Myometrial cell (primary cell): ENCODE data around the gene UAP1. TPM values are rescaled to one million over a fixed set of nuclear protein-coding genes. Genes with fewer than 3 reads are reported as not detected.

Experiments
- total RNA-seq: library from RNA; depleted of rRNA; stranded (reverse); fragments of >200 nt; gene quantifications from 2 replicates; pipeline ENCODE4 v1.2.3, GENCODE V29; 2015

Gene UAP1
- total RNA-seq, result 142 and 161 TPM in 2 replicates

GRCh38 chr1:162561616-162562469, at the start of gene UAP1:
TSS of gene UAP1 (plus strand) at chr1:162561722. CDS start at chr1:162566069, 4,347 bp downstream.

GRCh38 chr1:162632217-162632666, 70.7 kb downstream of the UAP1 start, which contains the start of gene DDR2:
TSS of gene DDR2 (plus strand) at chr1:162632464. CDS start at chr1:162719064, 86,600 bp downstream.

Other genes with a start within 250 kb of the UAP1 start
- not detected in 2 replicates for gene SPATA46, start 184.9 kb upstream of the UAP1 start, total RNA-seq
- gene C1orf226, start 180.0 kb upstream of the UAP1 start, total RNA-seq, result 1.2 and 3.4 TPM in 2 replicates
- 0.18 TPM in 1 of 2 replicates, not detected in the other for gene SH2D1B, start 149.6 kb upstream of the UAP1 start, total RNA-seq
- 40.4 and 56.9 TPM in 2 replicates for gene UHMK1, start 63.9 kb upstream of the UAP1 start, total RNA-seq
- 109 and 122 TPM in 2 replicates for gene DDR2, start 70.7 kb downstream of the UAP1 start, total RNA-seq
- gene HSD17B7, start 229.0 kb downstream of the UAP1 start, total RNA-seq, result 45.8 and 54.6 TPM in 2 replicates